ENCODE measurements around the gene WWC2. TPM values are rescaled to one million over a fixed set of nuclear protein-coding genes. Genes with fewer than 3 reads are reported as not detected.
"Not testable (repeated sequence)": the region's sequence is repeated elsewhere in the genome, so short reads cannot be mapped to it uniquely, and the experiment has no call there.

Gene WWC2
- total RNA-seq, 1 experiment from 2014 or later: 39.0 TPM

GRCh38 chr4:183190900-183191527, 92.0 kb downstream of the WWC2 start:
- no peaks in the 10 kb centered on the region for H3K9me3 Mint-ChIP-seq (ENCODE audit: low read depth, unreplicated experiment)
- H3K36me3 Mint-ChIP-seq (ENCODE audit: insufficient read depth, unreplicated experiment): peaks cover 5% of the 10 kb centered on the region
- no peak overlapping the region for H3K4me3 Mint-ChIP-seq (ENCODE audit: low read depth, unreplicated experiment)
- CTCF ChIA-PET: interaction anchor here (0.6 kb wide), 1 partner anchor 68 kb away, joined by 3 read pairs; no protein-coding TSS in a partner anchor
- BruUV-seq (replicated peaks): no TSS peak
- intact Hi-C loops (cut with micrococcal nuclease; ENCODE audit: unreplicated experiment): no loop called here
- TF ChIP-seq CTCF (IDR thresholded peaks at IDR 0.05; ENCODE audit: unreplicated experiment): no peak
- H3K27me3 Mint-ChIP-seq (ENCODE audit: unreplicated experiment): no peaks in the 10 kb centered on the region
- DNase-seq: no peak
- H3K4me1 Mint-ChIP-seq (ENCODE audit: low read depth, unreplicated experiment): peaks cover 18% of the 10 kb centered on the region
- no peak overlapping the region for H3K27ac Mint-ChIP-seq (ENCODE audit: unreplicated experiment)

DNA sequence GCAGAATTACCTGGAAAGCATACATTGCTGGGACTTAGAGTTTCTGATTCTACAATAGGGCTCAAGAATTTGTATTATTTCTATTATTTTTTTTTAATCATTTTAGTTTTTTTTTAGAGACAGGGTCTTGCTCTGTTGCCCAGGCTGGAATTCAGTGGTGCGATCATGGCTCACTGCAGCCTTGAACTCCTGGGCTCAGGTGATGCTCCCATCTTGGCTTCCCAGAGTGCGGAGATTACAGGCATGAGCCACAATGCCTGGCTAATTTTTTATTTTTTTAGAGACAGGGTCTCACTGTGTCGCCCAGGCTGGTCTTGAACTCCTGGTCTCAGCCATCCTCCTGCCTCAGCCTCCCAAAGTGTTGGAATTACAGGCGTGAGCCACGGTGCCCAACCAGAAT, 92.6 kb downstream of the WWC2 start:
- Mint-ChIP-seq H3K4me3 (ENCODE audit: low read depth, unreplicated experiment) (no peak overlapping the region), H3K9me3 (ENCODE audit: low read depth, unreplicated experiment) (no peaks in the 10 kb centered on the region), H3K27ac (ENCODE audit: unreplicated experiment) (no peak overlapping the region), H3K4me1 (ENCODE audit: low read depth, unreplicated experiment) (peaks cover 18% of the 10 kb centered on the region), H3K36me3 (ENCODE audit: insufficient read depth, unreplicated experiment) (peaks cover 5% of the 10 kb centered on the region), H3K27me3 (ENCODE audit: unreplicated experiment) (no peaks in the 10 kb centered on the region)
- intact Hi-C loops (cut with micrococcal nuclease; ENCODE audit: unreplicated experiment): no loop called here
- no peak for TF ChIP-seq CTCF (IDR thresholded peaks at IDR 0.05; ENCODE audit: unreplicated experiment)
- no TSS peak for BruUV-seq (replicated peaks)
- CTCF ChIA-PET: interaction anchor here (0.6 kb wide), 1 partner anchor 69 kb away, joined by 3 read pairs; no protein-coding TSS in a partner anchor
- no peak for DNase-seq

- H3K27ac Mint-ChIP-seq (ENCODE audit: unreplicated experiment): no peak overlapping the region
- no peak for DNase-seq
- H3K4me1 Mint-ChIP-seq (ENCODE audit: low read depth, unreplicated experiment): peaks cover 16% of the 10 kb centered on the region
- intact Hi-C loops (cut with micrococcal nuclease; ENCODE audit: unreplicated experiment): no loop called here
- no peaks in the 10 kb centered on the region for H3K27me3 Mint-ChIP-seq (ENCODE audit: unreplicated experiment)
- H3K4me3 Mint-ChIP-seq (ENCODE audit: low read depth, unreplicated experiment): no peak overlapping the region
- no TSS peak for BruUV-seq (replicated peaks)
- CTCF ChIA-PET: no interaction called here
- no peak for TF ChIP-seq CTCF (IDR thresholded peaks at IDR 0.05; ENCODE audit: unreplicated experiment)
- H3K36me3 Mint-ChIP-seq (ENCODE audit: insufficient read depth, unreplicated experiment): peaks cover 5% of the 10 kb centered on the region
- no peaks in the 10 kb centered on the region for H3K9me3 Mint-ChIP-seq (ENCODE audit: low read depth, unreplicated experiment)
These were observed 93.5 kb downstream of the WWC2 start for GRCh38 chr4:183192571-183192970.

DNA sequence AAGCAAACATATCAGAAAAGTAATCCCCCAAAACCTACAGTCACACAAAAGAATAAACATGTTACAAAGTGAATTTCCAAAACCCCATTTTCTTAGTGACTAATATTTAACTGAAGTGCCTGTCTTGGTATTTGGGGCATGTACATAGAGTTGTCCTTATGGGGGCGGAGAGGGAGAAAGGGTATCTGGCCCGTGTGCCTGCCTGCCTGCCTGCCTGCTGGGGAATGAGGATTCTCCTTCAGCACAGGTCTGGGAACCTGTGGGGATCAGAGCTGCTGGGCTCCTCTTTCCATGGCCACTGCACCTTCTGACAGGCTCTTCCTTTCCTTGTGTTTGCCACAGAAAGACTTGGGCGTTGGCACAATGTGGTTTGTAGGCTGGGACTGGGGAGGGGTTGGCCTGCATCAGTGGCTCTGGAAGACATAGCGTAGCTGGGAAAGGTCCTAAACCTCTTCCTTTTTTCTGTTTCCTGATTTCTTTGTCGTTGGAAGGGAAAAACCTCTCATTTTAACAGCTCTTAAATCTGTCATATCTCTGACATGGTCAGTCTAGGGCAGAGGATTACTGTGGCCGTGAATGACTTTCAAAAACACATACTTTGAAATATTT, 94.8 kb downstream of the WWC2 start:
- H3K36me3 Mint-ChIP-seq (ENCODE audit: insufficient read depth, unreplicated experiment); DNase-seq: not testable (repeated sequence)

GRCh38 chr4:183195534-183195933, 96.5 kb downstream of the WWC2 start:
- BruUV-seq (replicated peaks): no TSS peak
- peak overlapping the region; percentile 13 for H3K27ac Mint-ChIP-seq (ENCODE audit: unreplicated experiment)
- peaks cover 19% of the 10 kb centered on the region for H3K4me1 Mint-ChIP-seq (ENCODE audit: low read depth, unreplicated experiment)

More for the DNA sequence above, 94.8 kb downstream of the WWC2 start:
- BruUV-seq (replicated peaks); H3K4me3 Mint-ChIP-seq (ENCODE audit: low read depth, unreplicated experiment); H3K9me3 Mint-ChIP-seq (ENCODE audit: low read depth, unreplicated experiment); H3K27me3 Mint-ChIP-seq (ENCODE audit: unreplicated experiment); CTCF ChIA-PET; H3K27ac Mint-ChIP-seq (ENCODE audit: unreplicated experiment); intact Hi-C loops (cut with micrococcal nuclease; ENCODE audit: unreplicated experiment): not testable (repeated sequence)
- H3K4me1 Mint-ChIP-seq (ENCODE audit: low read depth, unreplicated experiment): peaks cover 16% of the 10 kb centered on the region

More at GRCh38 chr4:183195534-183195933, 96.5 kb downstream of the WWC2 start:
- Mint-ChIP-seq H3K36me3 (ENCODE audit: insufficient read depth, unreplicated experiment) (peaks cover 5% of the 10 kb centered on the region), H3K27me3 (ENCODE audit: unreplicated experiment) (no peaks in the 10 kb centered on the region), H3K9me3 (ENCODE audit: low read depth, unreplicated experiment) (no peaks in the 10 kb centered on the region), H3K4me3 (ENCODE audit: low read depth, unreplicated experiment) (no peak overlapping the region)
- no peak for DNase-seq
- no peak for TF ChIP-seq CTCF (IDR thresholded peaks at IDR 0.05; ENCODE audit: unreplicated experiment)
- CTCF ChIA-PET: no interaction called here
- intact Hi-C loops (cut with micrococcal nuclease; ENCODE audit: unreplicated experiment): no loop called here
